HG02981 (cell line): ENCODE results near the gene CADPS2.
"Not testable (repeated sequence)": the region's sequence is repeated elsewhere in the genome, so short reads cannot be mapped to it uniquely, and the experiment has no call there.

Experiments
- ATAC-seq: cut with Tn5 transposase; IDR thresholded peaks from one replicate; pipeline ENCODE4 v1.9.1; 2021; ENCODE audit warnings: mild to moderate bottlenecking, moderate library complexity; ENCODE audit not compliant: unreplicated experiment

CADPS2 gene

GRCh38 chr7:122717356-122718089, 168.7 kb downstream of the CADPS2 start:
- ATAC-seq, result no peak

GRCh38 chr7:122715183-122715582, 171.1 kb downstream of the CADPS2 start:
- no peak for ATAC-seq

- no peak for ATAC-seq
Observed at GRCh38 chr7:122710916-122711315, 175.3 kb downstream of the CADPS2 start.

GRCh38 chr7:122709930-122710646, 176.2 kb downstream of the CADPS2 start:
- no peak for ATAC-seq

GRCh38 chr7:122706836-122707235, 179.4 kb downstream of the CADPS2 start:
- ATAC-seq, result no peak

- ATAC-seq, result no peak
Observed at GRCh38 chr7:122702872-122703510, 183.3 kb downstream of the CADPS2 start, which contains the start of gene RNF148. RNF148 (minus strand) TSS chr7:122702922; CDS start chr7:122702750, 172 bp downstream.

- ATAC-seq, result no peak
Observed at GRCh38 chr7:122699017-122699416, 187.2 kb downstream of the CADPS2 start, which contains the start of gene RNF133. RNF133 (minus strand) TSS chr7:122699117; CDS start chr7:122698918, 199 bp downstream.

GRCh38 chr7:122695816-122696215, 190.4 kb downstream of the CADPS2 start:
- no peak for ATAC-seq

GRCh38 chr7:122694697-122695096, 191.6 kb downstream of the CADPS2 start:
- ATAC-seq, result no peak

GRCh38 chr7:122692769-122693309, 193.4 kb downstream of the CADPS2 start:
- no peak for ATAC-seq

- no peak for ATAC-seq
Observed at GRCh38 chr7:122691569-122692235, 194.6 kb downstream of the CADPS2 start.

- no peak for ATAC-seq
Observed at GRCh38 chr7:122689346-122690109, 196.7 kb downstream of the CADPS2 start.

GRCh38 chr7:122688400-122688998, 197.8 kb downstream of the CADPS2 start:
- no peak for ATAC-seq

- no peak for ATAC-seq
Observed at GRCh38 chr7:122686360-122686878, 199.8 kb downstream of the CADPS2 start.

- ATAC-seq, result no peak
Observed at GRCh38 chr7:122684504-122684903, 201.8 kb downstream of the CADPS2 start.

GRCh38 chr7:122682815-122683550, 203.3 kb downstream of the CADPS2 start:
- no peak for ATAC-seq

GRCh38 chr7:122681186-122681585, 205.1 kb downstream of the CADPS2 start:
- not testable (repeated sequence) for ATAC-seq

- ATAC-seq, result no peak
Observed at GRCh38 chr7:122679813-122680212, 206.4 kb downstream of the CADPS2 start.

- ATAC-seq, result not testable (repeated sequence)
Observed at GRCh38 chr7:122679269-122679709, 207.0 kb downstream of the CADPS2 start.
